Fibroblast of lung (primary cell): Measurements from ENCODE around the gene UBE2QL1.

Source experiments
- CTCF ChIP-seq, 2 donors: IDR thresholded peaks in 1 of 2; conservative IDR thresholded peaks in 1 of 2; 1 replicate in 1 of 2; 2 replicates in 1 of 2; pipeline ENCODE4 v1.5.1; 2011 to 2012; ENCODE audit warnings: low read length in 2 of 2, control low read depth in 1 of 2, inconsistent platforms in 1 of 2, low read depth in 1 of 2, mild to moderate bottlenecking in 1 of 2
- EZH2 ChIP-seq: IDR thresholded peaks from 2 replicates; pipeline ENCODE4 v1.5.1; 2012; ENCODE audit warnings: low read length, control low read depth, mild to moderate bottlenecking; ENCODE audit errors: missing control alignments

GRCh38 chr5:6467591-6467990 lies 18.9 kb downstream of the UBE2QL1 start:
- TF ChIP-seq CTCF (conservative IDR thresholded peaks at IDR 0.05 in 1 of 2, IDR thresholded peaks at IDR 0.05 in 1 of 2; ENCODE audit: low read depth in 1 of 2, low read length in 2 of 2): no peak
- TF ChIP-seq EZH2: no peak
